Body of pancreas (tissue), 4 donors: Measurements from ENCODE around the gene FAM156A. TPM values are rescaled to one million over a fixed set of nuclear protein-coding genes. Genes with fewer than 3 reads are reported as not detected.

ENCODE experiments used
- ATAC-seq: fragments of 150-250 bp; one replicate; pipeline ENCODE4 v1.9.1; 2016
- DNase-seq, 4 donors: peaks; one replicate each; pipeline ENCODE4 v3.0.0-alpha.2; 2019
- H3K27ac ChIP-seq, 4 donors: fragments of 200-600 bp; sonication (generic); 1 replicate in 3 of 4; 2 replicates in 1 of 4; pipeline versions ENCODE4 v1.5.1 to v1.6.1; 2016 to 2019; ENCODE audit warnings: mild to moderate bottlenecking in 1 of 4, mixed read lengths in 1 of 4, moderate library complexity in 1 of 4
- H3K27me3 ChIP-seq, 2 donors: fragments of 200-600 bp; sonication (generic); one replicate each; pipeline ENCODE4 v1.6.0; 2016; ENCODE audit warnings: mild to moderate bottlenecking in 1 of 2
- H3K36me3 ChIP-seq, 2 donors: fragments of 200-600 bp; sonication (generic); replicated peaks in 1 of 2; 2 replicates each; pipeline ENCODE4 v1.5.1; 2016; ENCODE audit warnings: low read depth in 2 of 2; ENCODE audit not compliant: insufficient read depth in 1 of 2
- H3K4me1 ChIP-seq: fragments of 200-600 bp; sonication (generic); one replicate; pipeline ENCODE4 v1.6.0; 2016
- H3K4me3 ChIP-seq, 2 donors: fragments of 200-600 bp; sonication (generic); 1 replicate in 1 of 2; 2 replicates in 1 of 2; pipeline ENCODE4 v1.5.1; 2016 to 2019
- H3K9me3 ChIP-seq, 3 donors: fragments of 200-600 bp; sonication (generic); 1 replicate in 2 of 3; 2 replicates in 1 of 3; pipeline ENCODE4 v1.5.1; 2016
- CTCF ChIP-seq, 7 experiments: fragments of 450-650 bp in 4 of 7; fragments of 200-600 bp in 3 of 7; sonication (generic) in 3 of 7; IDR thresholded peaks; one replicate each; pipeline ENCODE4 v1.5.1; 2016 to 2019; ENCODE audit warnings: antibody characterized with exemption in 7 of 7
- POLR2A ChIP-seq, 3 donors: fragments of 450-650 bp; IDR thresholded peaks; one replicate each; pipeline ENCODE4 v1.6.1; 2016; ENCODE audit warnings: antibody characterized with exemption in 3 of 3, mild to moderate bottlenecking in 2 of 3
- WGBS, 2 donors: methylation state at CpG; one replicate each; pipeline ENCODE4 v1.1.5; 2017; 5-methylcytosine and 5-hydroxymethylcytosine counted together
- intact Hi-C: fragments of 100-400 bp; cut with DNase I; formaldehyde crosslinking; loops from one replicate; pipeline ENCODE4 v1.15.1; 2023
- total RNA-seq, 2 donors: library from RNA; depleted of rRNA; stranded (reverse); fragments of >200 nt; gene quantifications; one replicate each; pipeline ENCODE4 v1.1.0, GENCODE V29; 2016

Gene FAM156A
- total RNA-seq, 2 donors from 2014 or later = 20.1 to 24.6 TPM

DNA sequence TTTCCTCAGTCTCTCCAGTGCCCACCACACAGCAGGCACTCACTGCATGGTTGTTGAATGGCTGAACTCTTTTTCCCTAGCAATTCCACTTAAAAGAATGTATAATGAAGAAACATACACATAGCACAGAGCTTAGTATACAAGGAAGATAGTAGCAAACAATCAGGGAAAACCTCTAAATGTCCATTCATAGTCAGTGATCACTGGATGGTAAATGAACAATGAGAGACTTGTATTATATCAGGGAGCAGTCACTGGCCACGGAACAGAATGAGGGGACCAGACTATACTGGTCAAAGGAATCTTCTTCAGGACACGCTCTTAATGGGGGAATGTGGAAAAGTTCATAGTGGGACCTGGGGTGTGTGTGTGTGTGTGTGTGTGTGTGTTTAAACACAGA, 43.6 kb upstream of the FAM156A start:
- Histone ChIP-seq H3K27ac (no peak overlapping the region), H3K4me3 (no peak overlapping the region), H3K27me3 (no peaks in the 10 kb centered on the region), H3K9me3 (no peaks in the 10 kb centered on the region), H3K4me1 (no peaks in the 10 kb centered on the region), H3K36me3 (no peaks in the 10 kb centered on the region)
- intact Hi-C loops = no loop called here
- DNase-seq (no peak), ATAC-seq (no peak)
- TF ChIP-seq POLR2A (IDR thresholded peaks at IDR 0.05) = no peak
- no peak for TF ChIP-seq CTCF (IDR thresholded peaks at IDR 0.05)
- 73 to 75% methylated on average over 2 of the region's 2 CpGs for WGBS, 2 donors

DNA sequence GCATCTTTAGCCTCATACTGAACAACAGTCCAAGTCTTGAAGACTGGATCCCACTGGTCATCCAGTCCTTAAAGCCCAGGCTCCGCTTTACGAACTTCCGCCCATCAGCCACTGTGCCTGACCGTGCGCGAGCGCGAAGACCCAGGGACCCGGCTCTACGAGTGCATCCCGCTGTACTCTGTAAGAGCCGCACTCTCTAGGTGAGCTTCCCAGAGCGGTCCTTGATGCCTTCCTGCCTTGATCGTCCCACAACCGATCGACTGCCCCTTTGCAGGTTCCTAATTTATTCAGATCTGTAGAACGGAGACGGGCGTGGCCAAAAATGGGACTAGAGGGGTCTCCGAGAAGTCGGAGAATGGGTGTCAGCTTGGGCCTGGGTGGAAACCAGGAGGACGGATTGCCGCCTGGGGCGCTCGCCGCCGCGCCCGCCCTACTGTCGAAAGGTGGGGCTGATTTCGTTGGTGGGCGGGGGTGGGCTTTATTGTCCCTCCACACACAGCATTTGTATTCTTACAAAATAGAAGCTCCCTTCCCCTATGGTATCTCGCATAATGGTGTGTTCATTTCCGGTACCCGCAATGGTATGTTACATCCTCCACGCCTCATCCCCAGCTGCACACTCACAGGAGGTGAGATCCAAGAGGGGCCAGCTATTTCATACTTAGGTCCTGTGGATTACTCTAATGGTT, 42.3 kb upstream of the FAM156A start:
- intact Hi-C loops = no loop called here
- no peak for ATAC-seq
- Histone ChIP-seq H3K36me3 (no peaks in the 10 kb centered on the region), H3K4me1 (peaks cover 3% of the 10 kb centered on the region), H3K4me3 (no peak overlapping the region), H3K9me3 (no peaks in the 10 kb centered on the region), H3K27ac (no peak overlapping the region), H3K27me3 (no peaks in the 10 kb centered on the region)
- TF ChIP-seq POLR2A (IDR thresholded peaks at IDR 0.05) = no peak
- no peak for TF ChIP-seq CTCF (IDR thresholded peaks at IDR 0.05)
- DNase-seq = no peak
- 13 to 30% methylated on average over 7 to 31 of the region's 36 CpGs for WGBS, 2 donors

DNA sequence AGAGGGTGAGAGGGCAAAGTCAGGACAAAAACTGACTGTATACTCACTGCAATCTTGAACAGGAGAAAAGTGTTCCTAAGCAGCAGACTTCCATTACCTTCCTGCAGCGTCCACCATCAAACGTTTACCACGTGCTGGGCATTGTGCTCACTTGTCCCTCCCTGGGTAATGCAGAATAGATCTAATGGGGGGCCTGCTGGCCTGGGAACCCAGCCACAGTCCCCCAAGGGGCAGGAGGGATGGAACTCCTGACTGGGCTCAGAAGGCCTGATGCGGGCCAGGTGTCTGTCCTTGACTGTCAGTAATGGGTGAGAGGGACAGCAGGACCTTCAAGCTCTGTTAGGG, 37.6 kb upstream of the FAM156A start:
- Histone ChIP-seq H3K36me3 (no peaks in the 10 kb centered on the region), H3K4me1 (peaks cover 12% of the 10 kb centered on the region), H3K9me3 (no peaks in the 10 kb centered on the region), H3K27ac (peak overlapping the region; percentile 60 to 92 (median 77)), H3K4me3 (no peak overlapping the region), H3K27me3 (no peaks in the 10 kb centered on the region)
- intact Hi-C loops = no loop called here
- 6% methylated on average over 4 of the region's 4 CpGs; no CpG with 5 or more reads in 1 of the 2 donors for WGBS, 2 donors
- no peak for TF ChIP-seq CTCF (IDR thresholded peaks at IDR 0.05)
- TF ChIP-seq POLR2A (IDR thresholded peaks at IDR 0.05) = no peak
- no peak for ATAC-seq
- no peak for DNase-seq

DNA sequence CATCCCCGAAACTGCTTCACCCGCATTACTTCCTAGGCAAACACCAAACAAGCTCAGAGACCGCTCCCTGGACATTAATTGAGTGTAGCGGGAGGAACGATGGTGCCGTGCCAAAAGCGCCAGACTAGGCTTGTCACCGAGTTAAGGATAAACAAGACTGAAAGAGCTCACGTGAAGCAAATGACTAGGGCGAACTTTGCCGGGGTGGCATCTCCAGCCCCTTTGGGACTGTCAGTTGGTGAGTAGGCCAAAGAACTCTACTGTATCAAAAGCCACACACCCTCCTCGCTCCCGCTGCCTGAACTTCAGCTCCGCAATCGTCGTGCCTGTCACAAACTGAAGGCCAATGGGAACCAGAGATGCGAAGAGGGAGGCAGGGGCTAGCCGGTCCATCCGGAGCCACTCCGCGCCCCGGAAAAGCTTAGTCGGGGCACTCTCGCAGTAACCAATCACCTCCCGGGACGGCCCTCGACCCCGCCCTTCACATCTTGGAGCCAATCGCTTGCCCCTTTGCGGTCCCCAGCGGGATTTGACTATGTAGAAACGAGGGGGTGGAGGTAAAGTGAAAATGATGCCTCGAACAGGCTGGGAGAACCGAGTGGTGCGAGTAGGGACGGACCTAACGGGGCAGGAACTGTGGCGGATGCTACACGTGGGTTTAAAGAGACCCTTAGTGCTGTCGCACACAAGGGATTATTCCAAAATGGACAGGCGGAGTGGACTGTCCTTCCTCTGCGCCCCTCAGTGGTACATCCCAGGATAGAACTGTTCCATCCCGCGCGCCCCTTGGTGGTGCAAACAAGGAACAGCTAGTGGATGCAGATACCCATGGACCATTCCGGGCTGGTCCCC, 37.0 kb upstream of the FAM156A start:
- peaks cover 12% of the 10 kb centered on the region for H3K4me1 ChIP-seq
- WGBS, 2 donors = 0% methylated on average over 23 to 43 of the region's 46 CpGs
- intact Hi-C loops = no loop called here
- DNase-seq = peak; percentile 92 to 95 (median 92)
- peak overlapping the region; percentile 60 to 92 (median 77) for H3K27ac ChIP-seq
- peak in 2 of 3 donors; percentile 30 to 42 for TF ChIP-seq POLR2A (IDR thresholded peaks at IDR 0.05)
- TF ChIP-seq CTCF (IDR thresholded peaks at IDR 0.05) = peak; percentile 38 to 92 (median 68)
- ATAC-seq = peak; percentile 99
- H3K9me3 ChIP-seq = no peaks in the 10 kb centered on the region
- H3K36me3 ChIP-seq = no peaks in the 10 kb centered on the region
- peak overlapping the region in 1 of 2 donors; percentile 43 for H3K4me3 ChIP-seq
- H3K27me3 ChIP-seq = no peaks in the 10 kb centered on the region
